Muscle of leg (tissue), 11 donors: ENCODE measurements around the gene FAM237A. TPM values are rescaled to one million over a fixed set of nuclear protein-coding genes. Genes with fewer than 3 reads are reported as not detected.

Experiments
- DNase-seq: peaks from one replicate; pipeline ENCODE4 v3.0.0; 2013
- H3K27ac ChIP-seq: one replicate; pipeline ENCODE4 v1.5.1; 2013; ENCODE audit warnings: mild to moderate bottlenecking, low read length, control low read depth
- H3K27me3 ChIP-seq: one replicate; pipeline ENCODE4 v1.6.1; 2013; ENCODE audit warnings: low read length; ENCODE audit not compliant: control insufficient read depth, insufficient read depth
- H3K36me3 ChIP-seq: one replicate; pipeline ENCODE4 v1.6.1; 2013; ENCODE audit warnings: low read length; ENCODE audit not compliant: control insufficient read depth, insufficient read depth
- H3K4me1 ChIP-seq: one replicate; pipeline ENCODE4 v1.6.1; 2013; ENCODE audit warnings: low read length; ENCODE audit not compliant: control insufficient read depth, insufficient read depth
- H3K4me3 ChIP-seq: one replicate; pipeline ENCODE4 v1.5.1; 2013; ENCODE audit warnings: low read length, control low read depth
- H3K9me3 ChIP-seq: replicated peaks from 2 replicates; pipeline ENCODE4 v1.6.1; 2013; ENCODE audit warnings: low read depth, low read length; ENCODE audit not compliant: control insufficient read depth
- WGBS: methylation state at CpG from one replicate; pipeline ENCODE4 v1.1.5; 2013; ENCODE audit warnings: missing lambda C conversion rate; ENCODE audit not compliant: insufficient coverage; 5-methylcytosine and 5-hydroxymethylcytosine counted together
- polyA plus RNA-seq, 8 donors: library from polyadenylated mRNA; unstranded; fragments of 120-200 nt; gene quantifications; one replicate each; pipeline versions ENCODE4 v1.2.1 to v1.2.3, GENCODE V29; 2013; ENCODE audit warnings: inconsistent platforms in 1 of 8, low replicate concordance in 1 of 8; ENCODE audit not compliant: insufficient read length in 8 of 8, insufficient read depth in 1 of 8
- total RNA-seq: library from RNA; stranded (reverse); fragments of 120-200 nt; gene quantifications from one replicate; pipeline ENCODE4 v1.2.4, GENCODE V29; 2013

Gene FAM237A
- total and polyA plus RNA-seq, 9 donors, result not detected

- DNase-seq, result no peak
- H3K27me3 ChIP-seq, result no peaks in the 10 kb centered on the region
- no peaks in the 10 kb centered on the region for H3K36me3 ChIP-seq
- H3K9me3 ChIP-seq, result no peaks in the 10 kb centered on the region
- no peak overlapping the region for H3K4me3 ChIP-seq
- no peak overlapping the region for H3K27ac ChIP-seq
- WGBS, result 56% methylated on average over 1 of the region's 2 CpGs
- H3K4me1 ChIP-seq, result no peaks in the 10 kb centered on the region
These were observed 16.2 kb upstream of the FAM237A start for GRCh38 chr2:206626108-206626507.

GRCh38 chr2:206627632-206628031, 14.7 kb upstream of the FAM237A start:
- DNase-seq, result no peak
- H3K27ac ChIP-seq, result no peak overlapping the region
- no peaks in the 10 kb centered on the region for H3K4me1 ChIP-seq
- no peaks in the 10 kb centered on the region for H3K27me3 ChIP-seq
- H3K9me3 ChIP-seq, result no peaks in the 10 kb centered on the region
- no peak overlapping the region for H3K4me3 ChIP-seq
- H3K36me3 ChIP-seq, result no peaks in the 10 kb centered on the region

GRCh38 chr2:206631340-206631739, 10.9 kb upstream of the FAM237A start:
- DNase-seq, result no peak
- WGBS, result no CpG with 5 or more reads among the region's 3 CpGs
- H3K27me3 ChIP-seq, result no peaks in the 10 kb centered on the region
- H3K9me3 ChIP-seq, result no peaks in the 10 kb centered on the region
- no peaks in the 10 kb centered on the region for H3K36me3 ChIP-seq
- no peak overlapping the region for H3K4me3 ChIP-seq
- H3K27ac ChIP-seq, result no peak overlapping the region
- H3K4me1 ChIP-seq, result no peaks in the 10 kb centered on the region

GRCh38 chr2:206635015-206635414, 7.3 kb upstream of the FAM237A start:
- no peak for DNase-seq
- WGBS, result no CpG with 5 or more reads among the region's 1 CpG
- no peaks in the 10 kb centered on the region for H3K4me1 ChIP-seq

GRCh38 chr2:206639636-206640035, 2.7 kb upstream of the FAM237A start:
- H3K9me3 ChIP-seq, result no peaks in the 10 kb centered on the region
- no peak for DNase-seq
- WGBS, result 0% methylated on average over 2 of the region's 2 CpGs

More at GRCh38 chr2:206635015-206635414, 7.3 kb upstream of the FAM237A start:
- no peak overlapping the region for H3K4me3 ChIP-seq
- no peak overlapping the region for H3K27ac ChIP-seq
- no peaks in the 10 kb centered on the region for H3K36me3 ChIP-seq
- no peaks in the 10 kb centered on the region for H3K27me3 ChIP-seq
- H3K9me3 ChIP-seq, result no peaks in the 10 kb centered on the region

GRCh38 chr2:206641226-206641625, 1.1 kb upstream of the FAM237A start:
- no peak overlapping the region for H3K4me3 ChIP-seq
- H3K9me3 ChIP-seq, result no peaks in the 10 kb centered on the region
- no peaks in the 10 kb centered on the region for H3K4me1 ChIP-seq
- no peak for DNase-seq
- no peaks in the 10 kb centered on the region for H3K36me3 ChIP-seq
- 31% methylated on average over 2 of the region's 3 CpGs for WGBS
- H3K27ac ChIP-seq, result no peak overlapping the region
- H3K27me3 ChIP-seq, result peaks cover 16% of the 10 kb centered on the region

More at GRCh38 chr2:206639636-206640035, 2.7 kb upstream of the FAM237A start:
- Histone ChIP-seq H3K27ac (no peak overlapping the region), H3K27me3 (peaks cover 16% of the 10 kb centered on the region), H3K4me1 (no peaks in the 10 kb centered on the region), H3K36me3 (no peaks in the 10 kb centered on the region), H3K4me3 (no peak overlapping the region)

- no CpG with 5 or more reads among the region's 1 CpG for WGBS
These were observed 5.7 kb downstream of the FAM237A start for GRCh38 chr2:206647985-206648384.

GRCh38 chr2:206657087-206657486, 14.8 kb downstream of the FAM237A start:
- H3K4me1 ChIP-seq, result no peaks in the 10 kb centered on the region
- H3K27ac ChIP-seq, result no peak overlapping the region
- DNase-seq, result no peak
- H3K4me3 ChIP-seq, result no peak overlapping the region
- WGBS, result no CpG with 5 or more reads among the region's 1 CpG
- no peaks in the 10 kb centered on the region for H3K9me3 ChIP-seq
- H3K36me3 ChIP-seq, result no peaks in the 10 kb centered on the region
- no peaks in the 10 kb centered on the region for H3K27me3 ChIP-seq

More at GRCh38 chr2:206647985-206648384, 5.7 kb downstream of the FAM237A start:
- no peaks in the 10 kb centered on the region for H3K9me3 ChIP-seq
- no peak overlapping the region for H3K27ac ChIP-seq
- H3K4me3 ChIP-seq, result no peak overlapping the region
- H3K36me3 ChIP-seq, result no peaks in the 10 kb centered on the region
- H3K4me1 ChIP-seq, result no peaks in the 10 kb centered on the region
- DNase-seq, result no peak
- H3K27me3 ChIP-seq, result no peaks in the 10 kb centered on the region

- Histone ChIP-seq H3K27me3 (no peaks in the 10 kb centered on the region), H3K4me3 (no peak overlapping the region), H3K27ac (no peak overlapping the region), H3K4me1 (no peaks in the 10 kb centered on the region), H3K36me3 (no peaks in the 10 kb centered on the region), H3K9me3 (no peaks in the 10 kb centered on the region)
- no CpG with 5 or more reads among the region's 3 CpGs for WGBS
- no peak for DNase-seq
These were observed 23.0 kb downstream of the FAM237A start for GRCh38 chr2:206665251-206665650.

- Histone ChIP-seq H3K27ac (no peak overlapping the region), H3K4me1 (no peaks in the 10 kb centered on the region), H3K27me3 (no peaks in the 10 kb centered on the region), H3K4me3 (no peak overlapping the region), H3K36me3 (no peaks in the 10 kb centered on the region), H3K9me3 (no peaks in the 10 kb centered on the region)
- 60% methylated on average over 3 of the region's 7 CpGs for WGBS
- no peak for DNase-seq
These were observed 28.4 kb downstream of the FAM237A start for GRCh38 chr2:206670531-206671319.
